NCI-H2227 treated with DMSO at 0.1 percent for 48 hours (cell line): ENCODE measurements around the gene ACSS3.

Experiments
- DNase-seq: peaks from one replicate; lab custom pipeline; 2025; lab: John Stamatoyannopoulos, UW

Gene ACSS3

DNA sequence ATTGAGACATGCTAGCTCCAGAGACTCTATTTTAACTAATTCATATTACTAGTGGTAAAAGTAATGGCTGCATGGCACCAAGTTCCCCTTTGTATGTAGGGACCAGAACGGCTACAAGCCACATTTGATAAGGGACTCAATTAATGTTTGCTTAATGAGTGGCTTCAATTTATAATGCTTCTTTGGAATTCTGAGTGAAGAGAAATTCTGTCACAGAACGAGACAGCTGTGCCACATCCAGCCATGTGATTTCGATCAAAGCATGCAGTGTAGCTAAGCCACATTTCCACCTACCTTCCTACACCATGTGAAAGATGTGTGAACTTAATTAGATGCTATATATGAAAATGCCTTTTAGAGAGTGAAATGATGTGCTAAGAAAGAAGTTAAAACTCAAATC, 217.4 kb downstream of the ACSS3 start:
- DNase-seq = no peak

DNA sequence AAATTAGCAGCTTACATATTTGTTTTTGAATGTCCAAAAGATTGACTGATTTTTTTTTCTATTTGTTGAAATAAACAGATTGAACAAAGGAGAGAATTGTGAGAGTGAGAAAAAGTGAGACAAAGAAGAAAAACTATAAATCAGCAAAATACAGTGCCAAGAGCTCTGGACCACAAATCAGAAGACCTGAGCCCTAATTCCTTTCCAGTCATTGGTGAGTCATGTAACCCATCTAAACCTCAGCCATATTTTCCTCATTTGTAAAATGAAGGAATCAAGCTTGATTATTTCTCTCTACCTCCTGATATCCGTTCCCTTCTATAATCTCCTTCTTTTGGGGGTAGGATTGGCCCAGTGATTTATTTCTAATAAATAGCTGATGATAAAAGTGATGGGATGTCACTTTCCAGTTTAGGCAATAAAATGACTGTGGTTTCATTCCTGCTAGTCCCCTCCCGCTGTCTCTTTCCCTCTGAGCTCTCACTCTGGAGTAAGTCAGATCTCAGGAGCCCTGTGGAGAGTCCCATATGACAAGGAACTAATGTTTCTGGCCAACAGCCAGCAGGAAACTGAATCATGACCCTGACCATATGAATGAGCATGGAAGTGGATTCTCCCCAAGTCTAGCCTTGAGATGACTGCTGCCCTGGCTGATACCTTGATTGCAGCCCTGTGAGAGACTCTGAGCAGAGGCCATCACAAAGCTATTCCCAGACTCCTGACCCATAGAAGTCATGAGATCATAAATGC, 218.9 kb downstream of the ACSS3 start:
- no peak for DNase-seq

DNA sequence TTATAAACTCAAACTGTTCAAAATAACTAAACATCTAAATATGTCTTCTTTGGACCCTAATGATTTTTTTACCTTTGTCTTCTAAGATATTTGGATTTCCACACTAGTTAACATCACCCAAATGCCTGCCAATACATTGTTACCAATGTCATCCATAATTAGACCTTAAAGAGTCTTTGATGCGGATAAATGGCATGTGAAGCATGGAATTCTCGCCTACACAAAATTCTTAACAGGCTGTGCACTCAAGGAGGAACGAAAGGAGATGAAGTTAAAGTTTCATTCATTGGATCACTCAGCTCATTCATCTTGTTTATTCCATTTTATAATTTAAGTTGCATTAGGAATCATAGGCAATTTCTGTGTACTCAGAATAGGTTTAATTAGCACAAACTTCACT, 219.7 kb downstream of the ACSS3 start:
- DNase-seq = no peak

DNA sequence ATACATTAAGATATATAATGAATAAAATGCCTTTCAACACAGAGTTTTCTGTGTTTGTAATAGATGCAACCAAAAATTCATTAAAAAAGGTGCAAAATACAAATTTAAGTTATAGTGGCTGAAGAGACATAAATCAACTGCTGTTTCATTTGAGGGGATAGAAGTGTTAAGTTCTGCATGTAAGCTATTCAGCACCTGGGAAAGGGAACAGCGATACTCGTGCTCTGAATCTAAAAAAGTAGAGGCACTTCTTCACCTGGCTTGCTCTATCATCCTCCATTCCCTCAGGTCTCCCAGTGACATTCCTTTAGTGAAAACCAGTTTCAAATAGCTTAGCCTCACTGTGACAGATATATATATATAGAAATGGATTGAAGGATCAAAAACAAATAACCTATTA, 222.6 kb downstream of the ACSS3 start:
- DNase-seq = no peak

DNA sequence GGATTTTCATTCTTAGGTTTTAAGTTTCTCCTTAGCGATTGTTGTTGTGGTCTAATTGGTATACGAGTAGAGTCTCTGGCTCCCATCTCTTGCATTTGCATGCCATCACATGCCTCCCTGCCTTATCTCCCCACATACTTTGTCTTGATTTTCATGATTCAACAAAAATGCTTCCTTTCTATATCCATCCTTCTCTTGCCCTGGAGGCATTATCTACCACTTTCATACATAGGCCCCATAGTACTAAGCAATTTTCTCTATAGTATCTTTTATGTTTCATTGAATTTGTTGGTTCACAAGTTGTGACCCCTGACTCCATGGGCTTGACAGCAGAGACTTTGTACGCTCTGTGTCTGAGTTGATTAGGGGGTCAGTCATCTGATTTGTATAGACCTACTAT, 226.1 kb downstream of the ACSS3 start:
- no peak for DNase-seq
